ENCODE data around the gene SARDH.

DNA sequence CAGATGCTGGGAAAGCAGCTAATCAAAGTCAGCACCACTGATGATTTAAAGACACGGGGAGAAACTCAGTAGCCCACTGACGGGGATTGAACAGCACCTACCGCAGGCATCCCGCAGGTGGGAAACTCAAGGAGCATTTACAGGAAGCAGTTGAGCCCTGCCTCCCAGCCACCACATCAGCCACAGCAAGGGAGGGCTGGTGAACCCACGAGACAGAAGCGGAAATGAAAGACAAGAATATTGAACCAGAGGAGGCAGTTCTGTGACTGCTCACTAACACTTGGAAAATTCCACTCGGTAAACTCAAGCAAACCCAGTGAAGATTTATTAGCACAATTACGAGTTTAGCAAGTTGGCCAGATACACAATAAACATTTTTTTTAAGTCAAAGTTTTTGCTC, 118.4 kb downstream of the SARDH start:
- TF ChIP-seq, protein P1, sequence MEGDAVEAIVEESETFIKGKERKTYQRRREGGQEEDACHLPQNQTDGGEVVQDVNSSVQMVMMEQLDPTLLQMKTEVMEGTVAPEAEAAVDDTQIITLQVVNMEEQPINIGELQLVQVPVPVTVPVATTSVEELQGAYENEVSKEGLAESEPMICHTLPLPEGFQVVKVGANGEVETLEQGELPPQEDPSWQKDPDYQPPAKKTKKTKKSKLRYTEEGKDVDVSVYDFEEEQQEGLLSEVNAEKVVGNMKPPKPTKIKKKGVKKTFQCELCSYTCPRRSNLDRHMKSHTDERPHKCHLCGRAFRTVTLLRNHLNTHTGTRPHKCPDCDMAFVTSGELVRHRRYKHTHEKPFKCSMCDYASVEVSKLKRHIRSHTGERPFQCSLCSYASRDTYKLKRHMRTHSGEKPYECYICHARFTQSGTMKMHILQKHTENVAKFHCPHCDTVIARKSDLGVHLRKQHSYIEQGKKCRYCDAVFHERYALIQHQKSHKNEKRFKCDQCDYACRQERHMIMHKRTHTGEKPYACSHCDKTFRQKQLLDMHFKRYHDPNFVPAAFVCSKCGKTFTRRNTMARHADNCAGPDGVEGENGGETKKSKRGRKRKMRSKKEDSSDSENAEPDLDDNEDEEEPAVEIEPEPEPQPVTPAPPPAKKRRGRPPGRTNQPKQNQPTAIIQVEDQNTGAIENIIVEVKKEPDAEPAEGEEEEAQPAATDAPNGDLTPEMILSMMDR (IDR thresholded peaks at IDR 0.05) = no peak
- no peak for TF ChIP-seq POLR2A (IDR thresholded peaks at IDR 0.05)

All from esophagus squamous epithelium (tissue), 4 donors.